HG03571 (cell line): ENCODE data around the gene SMIM28.

Experiments used
- ATAC-seq: cut with Tn5 transposase; IDR thresholded peaks from one replicate; pipeline ENCODE4 v1.9.1; 2021; ENCODE audit not compliant: unreplicated experiment

SMIM28 gene

DNA sequence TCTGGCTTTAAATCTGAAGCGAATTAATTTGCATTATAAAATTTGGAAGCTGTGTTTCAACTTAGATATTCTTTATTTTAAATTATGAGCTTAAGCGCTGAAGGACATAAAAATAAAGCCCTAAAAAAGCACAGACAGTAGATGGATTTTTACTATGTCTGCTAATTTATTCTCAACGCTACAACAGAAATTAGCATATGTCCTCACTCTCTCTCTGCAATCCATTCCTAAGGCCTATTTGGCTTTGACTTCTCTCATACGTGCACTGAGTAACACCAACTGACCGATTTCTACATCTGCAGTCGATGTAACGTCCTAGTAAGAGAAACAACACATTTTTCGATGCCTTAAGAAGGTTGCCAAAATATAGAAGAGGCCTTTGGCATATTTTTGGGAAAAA, 50.0 kb downstream of the SMIM28 start:
- ATAC-seq, result no peak

DNA sequence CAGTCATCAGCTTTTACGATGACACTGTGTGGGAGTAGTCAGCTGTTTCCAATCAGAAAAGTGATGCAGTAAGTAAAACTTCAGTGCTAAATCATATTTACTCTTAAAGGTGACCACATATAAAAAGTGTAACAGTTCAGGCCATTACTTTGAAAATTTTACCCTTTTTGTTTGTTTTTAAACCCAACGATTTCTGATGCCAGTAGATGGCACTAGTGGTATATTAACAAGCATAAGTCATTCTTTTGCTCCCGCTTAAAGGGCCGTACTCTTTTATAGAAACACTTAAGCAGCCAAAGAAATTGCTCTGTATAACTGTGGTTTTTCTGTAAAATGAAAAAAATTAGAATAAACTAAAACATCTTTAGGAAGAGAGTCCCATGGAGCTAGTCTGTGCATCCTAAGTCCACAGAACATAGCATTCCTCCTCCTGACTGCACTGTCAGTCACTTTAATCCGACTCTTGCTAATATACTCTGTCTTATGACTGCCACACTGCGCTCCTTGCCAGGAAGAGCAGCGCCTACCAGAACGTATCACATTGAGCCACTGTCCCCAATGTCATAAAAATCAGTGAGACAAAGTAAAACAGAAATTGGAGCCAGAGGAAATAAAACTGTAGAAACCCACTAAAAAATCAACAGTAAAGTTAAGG, 51.4 kb downstream of the SMIM28 start:
- ATAC-seq, result no peak

- no peak for ATAC-seq
Observed at GRCh38 chr6:138429761-138430160, 52.1 kb downstream of the SMIM28 start.

DNA sequence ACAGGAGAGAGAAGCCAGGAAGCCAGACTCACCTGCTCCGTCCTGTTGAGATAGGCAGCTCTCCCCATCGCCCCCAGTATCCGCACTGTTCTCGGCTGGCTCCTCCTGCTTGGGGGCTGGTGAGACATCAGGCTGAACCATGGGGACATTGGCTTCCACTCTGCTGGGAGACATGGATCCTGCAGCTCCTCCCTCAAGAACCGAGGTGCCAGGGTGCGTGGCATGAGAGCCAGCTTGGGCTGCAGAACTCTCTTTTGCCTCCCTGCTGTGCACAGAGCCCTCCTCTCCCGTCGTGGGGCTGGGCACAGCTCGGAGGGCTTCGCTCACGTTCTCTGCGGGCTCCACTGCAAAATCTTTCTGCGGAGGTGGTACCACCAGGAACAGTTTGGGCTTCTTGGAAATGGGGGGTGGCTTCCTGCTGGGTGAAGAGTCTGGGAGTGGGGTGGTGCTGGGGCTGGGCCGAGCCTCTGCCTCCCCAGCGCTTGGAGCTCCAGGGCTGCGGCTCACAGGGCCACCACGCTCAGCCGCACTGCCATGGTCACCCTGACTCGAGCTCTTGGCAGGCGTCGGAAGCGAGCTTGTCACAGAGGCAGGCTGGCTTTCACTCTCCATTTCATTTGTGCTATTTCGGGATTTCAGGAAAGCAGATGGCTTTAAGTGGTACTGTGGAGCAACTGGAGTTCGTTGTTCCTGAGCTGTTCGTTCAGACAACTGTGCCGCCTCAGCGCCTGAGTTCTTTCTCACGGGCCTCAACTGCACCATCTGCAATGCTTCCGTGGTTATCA, 52.8 kb downstream of the SMIM28 start:
- ATAC-seq, result no peak

GRCh38 chr6:138431256-138432062, 53.8 kb downstream of the SMIM28 start:
- ATAC-seq, result no peak

DNA sequence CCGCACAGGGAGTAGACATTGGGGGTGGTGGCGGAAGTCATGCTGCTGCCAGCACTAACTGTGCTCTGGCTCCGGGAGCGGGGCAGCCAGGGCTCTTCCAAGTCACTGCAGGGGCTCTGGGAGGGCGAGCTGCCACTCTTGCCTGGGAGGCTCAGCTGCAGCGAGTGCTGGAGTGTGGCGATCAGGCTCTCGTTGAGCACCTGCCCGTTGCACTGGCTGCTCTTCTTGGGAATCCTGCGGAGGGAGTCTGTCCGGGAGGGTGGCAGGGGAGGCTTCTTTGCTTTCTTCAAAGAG, 54.3 kb downstream of the SMIM28 start:
- ATAC-seq, result no peak
